Fibroblast of gingiva (primary cell): ENCODE data around the gene ORAI2.
A peak's percentile ranks its signal among the peaks of the same experiment; 100 is the strongest.
"Not testable (repeated sequence)": the region's sequence is repeated elsewhere in the genome, so short reads cannot be mapped to it uniquely, and the experiment has no call there.

Experiments
- DNase-seq: peaks from one replicate; pipeline ENCODE4 v3.0.0-alpha.2; 2011; ENCODE audit warnings: low read depth

ORAI2 gene

DNA sequence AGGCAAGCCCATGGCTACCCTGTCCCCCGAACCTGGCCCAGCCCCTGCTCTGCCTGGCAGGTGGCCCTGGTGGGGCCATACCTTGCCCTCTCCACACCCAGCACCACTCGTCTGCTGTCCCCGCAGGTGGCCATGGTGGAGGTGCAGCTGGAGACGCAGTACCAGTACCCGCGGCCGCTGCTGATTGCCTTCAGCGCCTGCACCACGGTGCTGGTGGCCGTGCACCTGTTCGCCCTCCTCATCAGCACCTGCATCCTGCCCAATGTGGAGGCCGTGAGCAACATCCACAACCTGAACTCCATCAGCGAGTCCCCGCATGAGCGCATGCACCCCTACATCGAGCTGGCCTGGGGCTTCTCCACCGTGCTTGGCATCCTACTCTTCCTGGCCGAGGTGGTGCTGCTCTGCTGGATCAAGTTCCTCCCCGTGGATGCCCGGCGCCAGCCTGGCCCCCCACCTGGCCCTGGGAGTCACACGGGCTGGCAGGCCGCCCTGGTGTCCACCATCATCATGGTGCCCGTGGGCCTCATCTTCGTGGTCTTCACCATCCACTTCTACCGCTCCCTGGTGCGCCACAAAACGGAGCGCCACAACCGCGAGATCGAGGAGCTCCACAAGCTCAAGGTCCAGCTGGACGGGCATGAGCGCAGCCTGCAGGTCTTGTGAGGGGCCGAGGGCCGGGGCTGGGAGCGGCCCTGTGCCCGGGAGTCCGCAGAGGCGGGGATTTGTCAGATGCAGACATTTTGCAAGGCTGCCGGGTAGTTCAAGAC, 13.2 kb downstream of the ORAI2 start:
- no peak for DNase-seq

DNA sequence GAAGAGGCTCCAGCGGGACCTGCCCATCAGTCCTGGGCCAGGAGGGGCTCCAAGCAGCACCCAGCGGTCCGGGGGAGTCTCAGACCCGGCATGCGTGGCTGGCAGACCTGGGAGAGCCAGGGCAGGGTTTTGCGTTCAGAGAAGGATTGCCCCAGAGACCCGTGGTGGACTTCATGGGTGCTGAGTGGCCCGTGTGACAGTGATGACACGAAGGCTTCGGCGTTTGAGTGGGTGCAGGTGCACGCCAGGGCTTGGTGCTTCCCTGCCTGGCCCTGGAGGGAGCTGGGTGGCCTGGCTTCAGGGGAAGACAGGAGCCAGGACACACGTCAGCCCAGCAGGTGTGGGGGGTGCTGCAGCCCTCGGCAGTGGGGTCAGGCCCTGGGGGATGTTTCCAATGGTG, 13.9 kb downstream of the ORAI2 start:
- no peak for DNase-seq

DNA sequence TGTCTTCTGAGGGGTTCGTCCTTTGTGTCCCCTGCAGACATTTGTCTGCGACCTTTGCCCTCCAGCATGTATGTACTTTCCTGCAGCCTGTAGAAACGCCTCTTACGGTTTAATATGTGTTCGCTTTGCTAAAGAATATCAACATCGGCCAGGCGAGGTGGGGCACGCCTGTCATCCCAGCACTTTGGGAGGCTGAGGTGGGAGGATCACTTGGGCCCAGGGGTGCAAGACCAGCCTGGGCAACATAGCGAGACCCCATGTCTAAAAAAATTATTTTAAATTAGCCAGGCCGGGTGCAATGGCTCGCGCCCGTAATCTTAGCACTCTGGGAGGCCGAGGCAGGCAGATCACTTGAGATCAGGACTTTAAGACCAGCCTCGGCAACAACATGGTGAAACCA, 15.8 kb downstream of the ORAI2 start:
- DNase-seq, result no peak

DNA sequence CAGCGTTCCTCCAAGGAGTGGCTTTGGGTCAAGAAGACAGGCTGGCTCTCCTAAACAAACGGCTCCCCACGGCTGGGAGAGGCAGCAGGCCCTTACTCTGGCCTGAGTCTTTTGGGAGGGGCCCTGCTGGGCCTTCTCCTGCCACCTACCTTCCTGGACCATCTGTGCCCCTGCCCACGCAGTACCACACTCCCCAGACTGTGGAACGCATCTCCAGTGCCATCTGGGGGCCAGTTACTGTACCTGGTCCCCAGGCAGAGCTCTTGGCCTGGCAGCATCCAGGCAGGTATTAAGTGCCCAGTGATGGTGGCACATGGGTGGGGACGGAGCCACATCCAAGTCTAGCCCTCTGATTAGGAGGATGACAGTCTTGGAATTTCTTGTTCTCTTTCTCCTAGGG, 16.9 kb downstream of the ORAI2 start:
- no peak for DNase-seq

DNA sequence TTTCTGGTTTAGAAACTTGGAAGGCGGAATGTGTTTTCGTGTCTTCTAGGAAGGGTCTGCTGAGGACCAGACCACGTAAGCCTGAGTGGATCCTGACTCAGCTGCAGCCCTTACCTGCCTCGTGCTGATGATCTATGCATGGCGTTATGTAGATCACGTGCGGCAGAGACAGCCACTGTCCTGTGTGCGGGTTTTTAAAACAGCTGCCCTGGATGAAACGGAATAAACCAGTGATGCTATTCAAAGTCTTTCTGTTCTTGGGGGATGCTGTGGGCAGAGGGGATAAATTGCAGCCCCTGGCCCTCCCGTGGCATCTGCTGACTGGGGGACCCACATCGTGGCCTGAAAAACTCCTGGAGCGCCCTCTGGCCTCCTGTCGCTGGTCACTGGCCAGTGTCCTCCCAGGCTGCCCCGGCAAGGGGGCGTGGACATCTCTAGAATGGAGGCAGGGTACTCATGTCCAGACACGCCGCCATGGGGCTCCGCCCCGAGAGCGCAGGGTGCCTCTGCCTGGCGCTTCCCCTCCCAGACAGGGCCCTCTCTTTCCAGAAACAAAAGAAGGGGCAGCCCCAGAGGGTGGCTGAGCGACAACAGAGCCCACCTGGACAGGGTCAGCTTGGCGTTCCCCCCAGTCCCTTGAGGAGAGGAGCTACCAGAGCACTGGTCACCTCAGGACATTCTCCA, 18.1 kb downstream of the ORAI2 start:
- DNase-seq, result no peak

DNA sequence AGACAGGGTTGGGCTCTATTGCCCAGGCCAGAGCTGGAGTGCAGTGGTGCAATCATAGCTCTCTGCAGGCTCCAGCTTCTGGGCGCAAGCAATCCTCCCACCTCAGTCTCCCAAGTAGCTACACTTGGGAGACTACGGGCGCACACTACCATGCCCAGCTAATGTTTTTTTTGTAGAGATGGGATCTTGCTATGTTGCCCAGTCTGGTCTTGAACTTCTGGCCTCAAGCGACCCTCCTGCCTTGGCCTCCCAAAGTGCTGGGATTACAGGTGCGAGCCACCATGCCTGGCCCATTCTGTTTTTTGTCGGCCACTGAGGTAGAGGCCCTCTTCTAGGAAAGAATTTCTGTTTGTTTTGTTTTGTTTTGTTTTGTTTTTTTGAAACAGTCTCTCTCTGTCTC, 19.1 kb downstream of the ORAI2 start:
- DNase-seq, result no peak

DNA sequence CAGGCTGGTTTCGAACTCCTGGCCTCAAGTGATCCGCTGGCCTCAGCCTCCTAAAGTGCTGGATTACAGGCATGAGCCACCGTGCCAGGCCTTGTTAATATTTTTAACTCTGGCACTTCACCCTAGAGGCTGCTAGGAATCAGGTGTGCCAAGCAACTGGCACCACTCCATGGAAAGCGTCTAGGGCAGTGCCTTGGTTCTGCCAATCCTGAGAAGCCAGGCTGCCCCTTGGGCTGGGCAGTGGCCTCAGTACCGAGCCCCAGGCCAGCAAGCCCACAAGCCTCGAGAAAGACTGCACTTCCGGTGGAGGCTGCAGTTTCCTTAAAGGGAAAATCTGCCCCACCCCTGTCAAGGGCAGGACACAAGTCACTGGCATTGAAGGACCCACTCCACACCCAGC, 19.9 kb downstream of the ORAI2 start:
- no peak for DNase-seq

DNA sequence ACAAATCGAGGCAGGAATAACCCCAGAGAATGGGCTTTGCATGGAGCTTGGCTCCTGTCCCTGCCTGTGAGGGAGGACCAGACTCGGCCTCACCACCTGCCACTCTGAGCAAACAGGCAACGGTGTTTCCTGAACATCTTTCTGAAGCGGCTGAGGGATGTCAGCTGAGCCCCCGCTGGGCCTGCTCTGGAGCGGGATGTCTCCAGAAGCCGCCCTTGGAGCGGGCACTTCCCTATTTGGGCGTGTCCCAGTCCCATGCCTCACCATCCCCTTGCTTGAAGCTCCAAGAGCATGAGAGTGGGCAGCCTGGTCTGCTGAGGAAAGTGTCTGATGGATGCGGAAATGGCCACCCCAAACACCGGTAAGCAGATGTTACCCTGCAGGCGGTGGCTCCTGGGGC, 21.1 kb downstream of the ORAI2 start:
- no peak for DNase-seq

DNA sequence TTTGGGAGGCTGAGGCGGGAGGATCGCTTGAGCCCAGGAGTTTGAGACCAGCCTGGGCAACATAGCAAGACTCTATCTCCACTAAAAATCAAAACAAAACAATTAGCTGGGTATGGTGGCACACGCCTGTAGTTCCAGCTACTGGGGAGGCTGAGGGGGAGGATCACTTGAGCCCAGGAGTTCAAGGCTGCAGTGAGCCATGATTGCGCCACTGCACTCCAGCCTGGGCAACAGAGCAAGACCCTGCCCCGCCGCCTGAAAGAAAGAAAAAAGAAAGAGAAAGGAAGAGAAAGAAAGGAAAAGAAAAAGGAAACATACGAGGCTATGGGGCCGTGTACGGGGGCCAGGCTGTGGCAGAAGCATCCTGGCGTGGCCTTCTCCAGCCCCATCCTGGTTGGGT, 21.6 kb downstream of the ORAI2 start:
- DNase-seq, result not testable (repeated sequence)

DNA sequence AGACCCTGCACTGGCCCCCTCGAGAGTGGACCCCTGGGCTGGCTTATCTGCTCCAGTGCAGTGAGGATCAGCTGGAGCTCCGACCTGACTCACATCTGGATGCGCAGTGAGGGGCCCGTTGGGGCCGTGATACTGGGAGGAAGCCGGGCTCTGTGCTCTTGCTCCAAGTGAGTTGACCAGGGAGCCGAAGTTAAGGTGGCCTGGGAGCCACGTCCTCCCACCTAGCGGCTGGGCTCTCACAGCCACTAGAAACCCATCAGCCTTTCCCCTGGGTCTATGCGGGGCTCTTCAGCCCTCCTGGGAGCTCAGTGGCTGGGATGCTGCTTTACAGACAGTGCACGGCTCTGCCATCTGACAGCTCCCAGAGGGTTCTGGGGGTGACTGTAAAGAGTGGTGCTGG, 22.2 kb downstream of the ORAI2 start:
- no peak for DNase-seq

DNA sequence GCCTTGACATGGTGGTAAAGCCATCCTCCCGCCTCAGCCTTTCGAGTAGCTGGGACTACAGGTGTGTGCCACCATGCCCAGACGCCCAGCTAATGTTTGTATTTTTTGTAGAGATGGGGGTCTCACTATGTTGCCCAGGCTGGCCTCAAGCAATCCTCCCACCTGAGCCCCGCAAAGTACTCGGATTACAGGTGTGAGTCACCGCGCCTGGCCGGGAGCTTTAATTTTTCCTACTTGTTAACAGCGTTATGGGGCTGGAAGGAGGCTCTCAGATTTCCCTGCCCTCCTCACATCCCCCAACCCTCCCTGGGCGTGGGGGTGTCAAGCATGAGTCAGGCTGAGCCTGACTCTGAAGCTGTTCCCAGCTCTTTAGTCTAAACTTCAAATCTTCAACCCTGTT, 23.0 kb downstream of the ORAI2 start:
- no peak for DNase-seq

DNA sequence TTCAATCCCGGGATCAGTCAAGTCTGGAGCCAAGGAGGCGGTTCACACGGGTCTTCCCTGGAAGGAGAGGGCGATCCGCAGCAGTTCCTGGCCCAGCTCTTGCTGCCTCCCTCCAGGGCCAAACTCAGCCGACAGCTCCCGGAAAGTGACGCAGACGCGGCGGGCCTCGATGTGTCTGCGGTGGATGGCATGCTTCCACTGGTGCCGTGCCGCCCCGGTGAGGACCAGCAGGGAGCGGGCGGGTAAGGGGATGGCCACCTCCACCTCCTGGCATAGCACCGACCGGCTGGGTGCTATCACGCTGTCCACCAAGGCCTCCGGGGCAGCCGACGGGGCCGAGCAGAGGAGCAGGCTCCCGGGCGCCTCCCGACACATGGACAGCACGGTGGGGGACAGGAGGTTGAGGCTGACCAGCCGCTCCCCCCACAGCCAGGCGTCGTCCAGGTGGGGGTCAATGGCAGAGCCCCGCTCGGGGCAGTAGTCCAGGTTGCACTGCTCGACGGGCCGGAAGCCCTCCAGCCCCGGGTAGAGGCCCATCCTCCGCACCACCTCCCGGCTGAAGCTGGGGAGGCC, 24.1 kb downstream of the ORAI2 start:
- no peak for DNase-seq

DNA sequence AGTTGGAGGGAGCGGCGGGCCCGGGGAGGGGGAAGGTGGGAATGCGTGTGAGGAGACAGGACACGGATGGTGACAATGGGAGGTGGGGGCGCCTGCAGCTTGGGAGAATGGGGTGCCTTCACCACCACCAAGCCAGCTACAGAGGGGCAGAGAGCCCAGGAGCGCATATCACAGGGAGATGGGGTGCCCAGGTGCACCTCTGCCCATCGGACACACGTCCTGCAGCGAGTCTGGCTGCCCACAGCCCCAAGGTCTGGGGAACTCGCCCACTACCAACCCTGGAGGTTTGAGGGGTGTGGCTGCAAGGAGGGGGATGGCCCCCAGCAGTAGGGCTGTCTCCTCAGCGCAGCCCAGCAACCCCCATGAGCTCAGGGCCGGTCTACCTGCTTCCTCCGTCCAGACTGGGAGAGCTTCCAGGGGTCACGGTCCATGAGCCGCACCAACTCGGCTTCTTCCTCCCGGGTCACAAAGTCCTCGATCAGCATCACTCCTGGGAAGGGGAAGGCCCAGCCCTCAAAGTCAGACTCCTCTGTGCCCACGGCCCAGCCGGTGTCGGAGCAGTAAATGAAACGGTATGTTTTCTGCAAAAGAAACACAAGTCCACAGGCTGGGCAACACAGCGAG, 26.0 kb downstream of the ORAI2 start:
- DNase-seq, result no peak

DNA sequence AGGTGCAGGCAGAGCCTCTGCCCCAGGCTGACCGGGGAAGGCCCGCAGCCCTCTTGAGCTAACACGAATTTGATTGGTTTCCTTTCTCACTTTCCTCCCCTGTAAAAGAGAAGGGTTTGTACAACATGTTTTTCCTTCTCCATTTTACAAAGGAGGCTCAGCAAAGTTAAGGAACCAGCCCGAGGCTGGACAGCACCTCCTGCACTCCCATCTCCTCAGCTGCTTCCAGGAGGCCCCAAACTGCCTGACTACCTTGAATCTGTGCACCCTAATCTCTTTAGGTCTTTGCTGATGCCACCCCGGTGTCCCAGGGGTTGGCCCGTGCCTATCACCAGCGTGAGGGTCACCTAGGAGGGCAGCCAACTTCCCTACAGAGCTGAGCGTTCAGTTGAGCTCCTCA, 27.1 kb downstream of the ORAI2 start:
- no peak for DNase-seq

DNA sequence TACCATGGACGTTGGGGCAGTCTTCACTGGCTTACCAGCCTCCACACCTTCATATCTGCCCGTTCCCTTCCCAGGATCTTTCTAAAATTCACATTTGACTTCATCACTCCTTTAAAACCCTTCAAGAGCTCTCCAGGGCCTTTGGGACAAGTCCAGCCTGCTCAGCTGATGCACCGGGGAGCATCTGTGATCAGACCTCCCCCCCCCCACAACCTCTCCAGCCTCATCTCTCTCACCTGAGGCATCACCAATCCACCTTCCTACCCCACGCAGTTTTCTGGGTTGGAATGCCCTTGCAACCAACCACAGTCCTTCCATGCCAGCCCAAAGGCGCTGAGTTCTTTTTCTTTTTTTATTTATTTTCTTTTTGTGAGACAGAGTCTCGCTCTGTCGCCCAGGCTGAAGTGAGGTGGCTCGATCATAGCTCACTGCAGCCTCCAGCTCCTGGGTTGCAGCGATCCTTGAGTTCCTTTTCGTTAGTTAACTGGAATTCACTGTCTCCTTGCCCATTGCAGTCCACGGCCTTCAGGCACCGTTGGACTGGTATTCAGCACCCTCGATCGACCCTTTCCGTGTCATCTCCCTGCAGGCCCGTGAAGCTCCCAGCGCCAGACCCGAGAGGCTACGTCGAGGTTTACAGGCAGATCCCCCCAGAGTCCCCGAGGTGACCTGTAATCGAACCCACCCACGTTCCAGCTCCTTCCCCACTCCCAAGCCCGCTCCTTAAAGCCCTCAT, 30.6 kb downstream of the ORAI2 start:
- DNase-seq, result peak; percentile 15

DNA sequence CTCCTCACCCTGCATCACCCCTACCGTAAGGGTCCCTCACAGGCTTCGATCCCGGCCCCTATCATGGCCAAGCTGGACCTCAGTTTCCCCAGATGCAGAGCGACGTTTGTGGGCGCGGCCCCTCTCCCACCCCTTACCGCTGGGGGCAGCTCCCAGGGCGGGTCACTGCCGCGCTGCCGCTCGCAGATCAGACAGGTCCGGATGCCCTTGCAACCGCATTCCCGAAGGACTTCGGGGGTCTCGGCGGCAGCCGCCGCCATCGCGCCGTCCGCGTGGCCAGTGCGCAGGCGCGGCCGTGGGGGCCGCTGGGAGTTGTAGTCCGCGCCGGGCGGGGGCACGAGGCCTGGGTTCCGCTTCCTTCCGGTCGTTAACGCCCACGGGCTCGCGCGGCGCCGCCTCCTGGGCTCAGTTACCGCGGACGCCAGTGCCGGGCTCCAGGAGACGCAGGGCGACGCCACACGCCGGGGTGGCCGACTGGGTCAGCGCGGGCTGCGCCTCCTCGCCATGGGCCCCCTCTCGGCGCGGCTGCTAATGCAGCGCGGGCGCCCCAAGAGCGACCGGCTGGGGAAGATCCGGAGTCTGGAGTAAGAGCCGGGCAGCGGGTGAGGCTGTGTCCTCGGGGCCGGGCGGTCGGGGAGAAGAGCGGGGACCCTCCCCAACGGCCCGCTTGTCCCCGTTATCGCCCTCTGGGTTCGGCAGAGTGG, 31.4 kb downstream of the ORAI2 start, which contains the start of the genes ALKBH4 and LRWD1:
ALKBH4 (minus strand) TSS at position 287 of the 704 bp plus-strand sequence; CDS start at position 260, 27 bp downstream.
LRWD1 (plus strand) TSS at position 408 of the 704 bp plus-strand sequence; CDS start at position 505, 97 bp downstream.
- DNase-seq, result peak; percentile 91

DNA sequence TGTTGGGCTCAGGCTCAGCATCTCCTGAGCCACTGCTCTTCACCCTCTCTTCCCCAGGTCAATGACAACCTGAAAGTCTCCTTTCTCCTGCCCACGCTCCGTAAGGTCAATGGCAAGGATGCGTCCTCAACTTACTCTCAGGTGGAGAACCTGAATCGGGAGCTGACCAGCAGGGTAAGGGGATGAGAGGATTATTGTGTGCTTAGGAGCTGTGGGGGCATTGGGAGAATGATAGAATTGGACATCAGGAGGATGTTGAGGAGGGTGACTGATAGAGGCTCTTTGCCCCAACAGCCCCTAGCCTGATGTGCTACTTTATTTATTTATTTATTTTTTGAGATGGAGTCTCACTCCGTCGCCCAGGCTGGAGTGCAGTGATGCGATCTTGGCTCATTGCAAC, 32.7 kb downstream of the ORAI2 start:
- DNase-seq, result no peak

DNA sequence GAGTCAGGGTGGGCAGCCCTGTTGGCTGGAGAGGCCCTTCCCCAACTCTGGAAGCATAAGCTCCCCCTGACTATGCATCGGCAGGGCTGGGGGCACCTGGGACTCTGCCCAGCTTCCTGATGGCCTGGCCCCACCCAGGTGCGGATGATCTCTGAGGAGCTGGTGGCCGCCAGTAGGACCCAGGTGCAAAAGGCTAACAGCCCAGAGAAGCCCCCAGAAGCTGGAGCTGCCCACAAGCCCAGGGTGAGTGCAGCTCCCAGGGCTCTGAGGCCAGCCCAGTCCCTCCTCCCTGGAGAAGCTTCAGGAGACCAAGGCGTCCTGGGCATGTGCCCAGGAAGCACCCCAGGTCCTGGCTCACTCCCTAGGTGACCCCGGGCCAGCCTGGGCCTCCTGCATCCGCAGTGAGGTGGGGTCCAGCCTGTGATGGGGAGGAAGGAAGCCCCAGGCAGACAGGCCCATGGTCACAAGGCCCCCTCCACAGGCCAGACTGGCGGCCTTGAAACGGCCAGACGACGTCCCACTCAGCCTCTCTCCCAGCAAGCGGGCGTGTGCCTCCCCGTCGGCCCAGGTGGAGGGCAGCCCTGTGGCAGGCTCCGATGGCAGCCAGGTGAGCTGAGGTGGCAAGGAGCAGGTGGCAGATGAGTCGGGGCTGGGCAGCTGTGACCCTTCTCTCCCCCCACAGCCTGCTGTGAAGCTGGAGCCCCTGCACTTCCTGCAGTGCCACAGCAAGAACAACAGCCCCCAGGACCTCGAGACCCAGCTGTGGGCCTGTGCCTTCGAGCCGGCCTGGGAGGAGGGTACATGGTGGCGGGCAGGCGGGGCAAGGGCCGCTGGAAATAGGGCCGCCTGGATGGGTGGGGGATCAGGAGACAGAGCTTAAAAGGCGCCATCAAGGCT, 34.5 kb downstream of the ORAI2 start:
- no peak for DNase-seq

DNA sequence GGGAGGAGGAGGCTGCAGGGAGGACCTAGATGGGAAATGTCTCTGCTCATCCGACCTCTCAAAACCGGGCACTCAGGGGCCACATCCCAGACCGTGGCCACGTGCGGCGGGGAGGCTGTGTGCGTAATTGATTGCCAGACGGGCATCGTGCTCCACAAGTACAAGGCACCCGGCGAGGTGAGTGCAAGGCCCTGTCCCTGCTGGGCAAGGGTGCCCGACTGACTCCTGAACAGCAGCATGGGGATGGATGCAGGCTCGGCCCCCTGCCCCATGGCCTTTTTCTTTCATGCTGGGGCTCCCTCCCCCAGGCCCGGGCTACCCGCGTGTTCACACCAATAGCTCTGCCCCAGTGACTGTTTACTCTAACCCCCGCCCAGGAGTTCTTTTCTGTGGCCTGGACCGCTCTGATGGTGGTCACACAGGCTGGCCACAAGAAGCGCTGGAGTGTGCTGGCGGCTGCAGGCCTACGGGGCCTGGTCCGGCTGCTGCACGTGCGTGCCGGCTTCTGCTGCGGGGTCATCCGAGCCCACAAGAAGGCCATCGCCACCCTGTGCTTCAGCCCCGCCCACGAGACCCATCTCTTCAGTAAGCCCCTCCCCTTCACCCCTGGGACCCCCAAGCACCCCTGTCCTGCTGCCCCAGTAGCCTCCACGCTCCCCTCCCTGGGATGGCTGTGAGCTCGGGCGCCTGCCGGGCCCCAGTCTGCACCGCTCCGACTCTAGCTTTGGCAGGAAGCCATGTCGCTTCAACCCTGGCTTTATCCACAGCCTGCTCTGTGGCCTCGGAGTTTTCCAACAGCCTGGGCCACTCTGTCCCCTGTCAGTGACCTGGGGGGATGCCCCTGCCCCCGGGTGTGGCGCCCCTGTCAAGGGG, 35.3 kb downstream of the ORAI2 start:
- DNase-seq, result no peak
